Stimulated activated CD8-positive, alpha-beta memory T cell treated with anti-CD3 and anti-CD28 coated beads, Interleukin-15, amount 100 ng/mL, for 1 hour (primary cell): ENCODE results near the gene OSBPL10.

Experiments used
- DNase-seq: peaks from one replicate; pipeline ENCODE4 v3.0.0-alpha.2; 2020; ENCODE audit warnings: low read depth

OSBPL10 gene

DNA sequence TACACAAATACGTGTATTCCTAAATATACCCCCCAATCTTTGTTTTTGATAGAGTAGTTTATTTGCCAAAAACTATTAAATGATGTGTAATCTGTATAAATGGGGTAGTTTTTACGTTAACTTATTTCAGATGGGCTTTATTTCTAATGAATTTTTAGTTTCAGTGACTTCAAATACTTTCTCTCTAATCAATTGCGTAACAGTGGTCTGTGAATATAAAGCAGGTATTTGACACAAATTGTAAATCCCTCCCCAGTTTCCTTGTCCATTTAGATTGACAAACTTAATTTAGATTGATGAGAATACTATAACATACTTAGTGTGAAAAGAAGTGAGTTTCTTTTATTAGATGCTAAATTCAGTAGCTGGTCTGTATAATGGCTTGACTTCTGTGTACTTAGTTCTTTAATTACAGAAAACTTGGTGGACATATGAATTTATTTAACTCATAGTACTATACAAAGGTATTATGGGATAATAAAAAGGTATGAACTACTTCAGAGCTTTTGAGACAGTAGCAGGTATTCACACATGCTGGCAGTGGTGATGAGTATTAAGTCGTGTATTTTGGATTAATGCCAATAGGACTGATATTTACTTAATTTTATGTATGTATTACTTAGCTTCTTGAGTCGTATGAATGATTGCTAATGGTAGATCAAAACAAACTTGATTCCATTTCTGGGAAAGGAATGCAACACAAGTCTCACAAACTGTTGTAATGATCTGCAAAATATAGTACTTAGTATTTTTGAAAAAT is 366.7 kb downstream of the OSBPL10 start:
- no peak for DNase-seq

DNA sequence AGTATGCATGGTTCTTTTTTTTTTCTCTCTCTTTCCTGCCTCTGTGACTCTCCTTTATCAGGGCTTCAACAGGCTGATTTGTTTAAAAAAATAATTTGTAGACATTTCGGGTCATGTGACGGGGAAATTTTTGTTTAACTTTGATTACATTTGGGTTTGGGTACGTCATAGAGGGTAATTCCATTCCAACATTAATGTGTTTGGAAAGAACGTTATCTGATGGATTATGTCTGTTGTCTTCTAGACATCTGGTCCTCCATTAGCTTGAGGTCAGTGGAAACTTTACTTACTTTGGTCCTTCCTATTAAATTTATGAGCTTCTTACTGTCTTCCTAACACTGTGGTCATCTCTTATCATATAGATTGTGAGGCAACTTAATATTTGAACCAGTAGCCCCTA is 367.4 kb downstream of the OSBPL10 start:
- DNase-seq = no peak

GRCh38 chr3:31613177-31613576 is 367.9 kb downstream of the OSBPL10 start:
- DNase-seq = no peak
